GM23338 (cell line): Measurements from ENCODE around the gene WWOX. TPM values are rescaled to one million over a fixed set of nuclear protein-coding genes. Genes with fewer than 3 reads are reported as not detected.

Experiments used
- ATAC-seq: fragments of 200-7000 bp; cut with Tn5 transposase; 3 replicates; pipeline ENCODE4 v1.9.1; 2020
- DNase-seq: peaks from one replicate; pipeline ENCODE4 v3.0.0-alpha.2; 2015; ENCODE audit warnings: low spot score
- H2AFZ ChIP-seq: fragments of 200-600 bp; sonication (generic); 2 replicates; pipeline ENCODE4 v1.8.0; 2016; ENCODE audit warnings: antibody characterized with exemption, mild to moderate bottlenecking, moderate library complexity
- H3F3A ChIP-seq: fragments of 200-600 bp; sonication (generic); replicated peaks from 2 replicates; pipeline ENCODE4 v1.8.0; 2017; ENCODE audit warnings: antibody characterized with exemption, mixed run types, low read depth
- H3K27ac ChIP-seq: fragments of 200-600 bp; sonication (generic); 2 replicates; pipeline ENCODE4 v1.6.1; 2016; ENCODE audit warnings: low read depth
- H3K27me3 ChIP-seq: fragments of 200-600 bp; sonication (generic); 2 replicates; pipeline ENCODE4 v1.8.0; 2016; ENCODE audit warnings: mild to moderate bottlenecking, mixed run types, moderate library complexity; ENCODE audit not compliant: insufficient read depth
- H3K36me3 ChIP-seq: fragments of 200-600 bp; sonication (generic); 2 replicates; pipeline ENCODE4 v1.8.0; 2016; ENCODE audit warnings: mild to moderate bottlenecking; ENCODE audit not compliant: insufficient read depth
- H3K4me1 ChIP-seq: fragments of 200-600 bp; sonication (generic); 2 replicates; pipeline ENCODE4 v1.8.0; 2016; ENCODE audit warnings: mild to moderate bottlenecking, moderate library complexity; ENCODE audit not compliant: insufficient read depth
- H3K4me2 ChIP-seq: fragments of 200-600 bp; sonication (generic); 2 replicates; pipeline ENCODE4 v1.7.1; 2017; ENCODE audit warnings: mixed run types
- H3K4me3 ChIP-seq: fragments of 200-600 bp; sonication (generic); 2 replicates; pipeline ENCODE4 v1.6.1; 2016; ENCODE audit warnings: mixed run types
- H3K79me2 ChIP-seq: fragments of 200-600 bp; sonication (generic); replicated peaks from 2 replicates; pipeline ENCODE4 v1.8.0; 2017; ENCODE audit warnings: mild to moderate bottlenecking; ENCODE audit not compliant: insufficient read depth
- H3K9me2 ChIP-seq: fragments of 200-600 bp; sonication (generic); 2 replicates; pipeline ENCODE4 v1.8.0; 2017; ENCODE audit not compliant: insufficient read depth
- H4K20me1 ChIP-seq: fragments of 200-600 bp; sonication (generic); replicated peaks from 2 replicates; pipeline ENCODE4 v1.8.0; 2017; ENCODE audit warnings: mild to moderate bottlenecking; ENCODE audit not compliant: insufficient read depth
- H3K27ac Mint-ChIP-seq: 2 replicates; pipeline ENCODE4 v1.8.0; 2020; ENCODE audit warnings: inconsistent platforms, mild to moderate bottlenecking, moderate library complexity, mixed read lengths
- H3K27me3 Mint-ChIP-seq: 3 replicates; pipeline ENCODE4 v1.8.0; 2022; ENCODE audit warnings: low read depth, mild to moderate bottlenecking, moderate library complexity, mixed read lengths, inconsistent platforms; ENCODE audit not compliant: insufficient read depth, poor library complexity
- H3K36me3 Mint-ChIP-seq: 3 replicates; pipeline ENCODE4 v1.8.0; 2021; ENCODE audit warnings: low read depth, mild to moderate bottlenecking, inconsistent platforms, moderate library complexity, mixed read lengths
- H3K4me1 Mint-ChIP-seq: 3 replicates; pipeline ENCODE4 v1.8.0; 2020; ENCODE audit warnings: mild to moderate bottlenecking, inconsistent platforms, mixed read lengths
- H3K4me3 Mint-ChIP-seq: 3 replicates; pipeline ENCODE4 v1.8.0; 2021; ENCODE audit warnings: moderate library complexity, mild to moderate bottlenecking, inconsistent platforms, mixed read lengths
- H3K9me3 Mint-ChIP-seq: 3 replicates; pipeline ENCODE4 v1.8.0; 2020; ENCODE audit warnings: moderate library complexity, mild to moderate bottlenecking, inconsistent platforms, mixed read lengths
- EZH2 ChIP-seq: fragments of 200-600 bp; sonication (generic); IDR thresholded peaks from one replicate; pipeline ENCODE4 v1.8.0; 2017; ENCODE audit warnings: antibody characterized with exemption, mild to moderate bottlenecking, low read depth; ENCODE audit not compliant: unreplicated experiment
- EZH2phosphoT487 ChIP-seq: fragments of 200-600 bp; sonication (generic); IDR thresholded peaks from one replicate; pipeline ENCODE4 v1.8.1; 2018; ENCODE audit warnings: antibody characterized with exemption; ENCODE audit not compliant: unreplicated experiment
- JUNB ChIP-seq: IDR thresholded peaks from one replicate; pipeline ENCODE4 v1.6.1; 2016; ENCODE audit warnings: antibody characterized with exemption; ENCODE audit not compliant: unreplicated experiment
- NANOG ChIP-seq: IDR thresholded peaks from 2 replicates; pipeline ENCODE4 v1.6.1; 2016; ENCODE audit warnings: antibody characterized with exemption, borderline replicate concordance
- POLR2AphosphoS5 ChIP-seq: IDR thresholded peaks from 2 replicates; pipeline ENCODE4 v1.6.1; 2016; ENCODE audit warnings: antibody characterized with exemption, low read depth
- REST ChIP-seq: IDR thresholded peaks from one replicate; pipeline ENCODE4 v1.6.1; 2018; ENCODE audit warnings: antibody characterized with exemption; ENCODE audit not compliant: unreplicated experiment
- STAT1 ChIP-seq: IDR thresholded peaks from one replicate; pipeline ENCODE4 v1.6.1; 2016; ENCODE audit warnings: antibody characterized with exemption; ENCODE audit not compliant: unreplicated experiment
- ZNF331 ChIP-seq: fragments of 250-450 bp; sonication (Bioruptor Pico); IDR thresholded peaks from 2 replicates; pipeline ENCODE4 v1.5.0; 2020; ENCODE audit warnings: low read depth, mild to moderate bottlenecking, moderate library complexity
- ZNF462 ChIP-seq: fragments of 250-450 bp; sonication (Bioruptor Pico); IDR thresholded peaks from 2 replicates; pipeline ENCODE4 v1.5.0; 2020; ENCODE audit warnings: mild to moderate bottlenecking, moderate library complexity
- polyA plus RNA-seq: library from polyadenylated mRNA; unstranded; fragments of >200 nt; fragmentation: Nextera tagmentation; extraction: Ambion mirVana; gene quantifications from 2 replicates; pipeline ENCODE4 v1.2.1, GENCODE V29; 2016
- total RNA-seq: library from RNA; depleted of rRNA; stranded (reverse); fragments of >200 nt; shearing (Covaris generic); gene quantifications from 2 replicates; pipeline ENCODE4 v1.2.3, GENCODE V29; 2014

Gene WWOX
- total and polyA plus RNA-seq, 2 experiments from 2014 or later: 10.0 to 19.3 TPM

- DNase-seq (no peak), ATAC-seq (no peak)
- Histone ChIP-seq H3K4me1 (no peaks in the 10 kb centered on the region), H3K4me2 (no peak overlapping the region), H2AFZ (no peak overlapping the region), H3K27me3 (no peaks in the 10 kb centered on the region), H3K9me2 (0 out of 2 replicates have a peak, but pooled peaks cover 2% of the 10 kb centered on the region), H3K36me3 (no peaks in the 10 kb centered on the region), H3K27ac (no peak overlapping the region), H3K79me2 (no peaks in the 10 kb centered on the region), H3K4me3 (no peak overlapping the region), H4K20me1 (no peaks in the 10 kb centered on the region), H3F3A (no peaks in the 10 kb centered on the region)
- Mint-ChIP-seq H3K27me3 (peaks cover 3% of the 10 kb centered on the region), H3K27ac (no peak overlapping the region), H3K36me3 (no peaks in the 10 kb centered on the region), H3K4me1 (no peaks in the 10 kb centered on the region), H3K4me3 (no peak overlapping the region), H3K9me3 (no peaks in the 10 kb centered on the region)
- TF ChIP-seq ZNF462 (CRISPR knock-in tag) (no peak), REST (no peak), STAT1 (no peak), NANOG (no peak), EZH2phosphoT487 (no peak), EZH2 (no peak), ZNF331 (CRISPR knock-in tag) (no peak), POLR2AphosphoS5 (no peak), JUNB (no peak)
These were observed 438.1 kb downstream of the WWOX start for GRCh38 chr16:78537511-78537910.
